Stimulated activated effector memory CD8-positive, alpha-beta T cell treated with anti-CD3 and anti-CD28 coated beads, Interleukin-12 subunit alpha, Interleukin-12 subunit beta, amount 100 ng/mL, for 72 hours (primary cell): ENCODE measurements around the gene SPATA31E1.
"Not testable (repeated sequence)": the region's sequence is repeated elsewhere in the genome, so short reads cannot be mapped to it uniquely, and the experiment has no call there.

ENCODE experiments used
- ATAC-seq: fragments of 150-1000 bp; cut with Tn5 transposase; 2 replicates; pipeline ENCODE4 v1.10.0; 2021
- DNase-seq, 2 donors: peaks; one replicate each; pipeline ENCODE4 v3.0.0; 2021 to 2022; ENCODE audit warnings: low spot score in 2 of 2
- H3K27ac Mint-ChIP-seq: one replicate; pipeline ENCODE4 v1.8.0; 2022; ENCODE audit warnings: mild to moderate bottlenecking, mixed read lengths
- H3K36me3 Mint-ChIP-seq: one replicate; pipeline ENCODE4 v1.8.0; 2022; ENCODE audit warnings: mild to moderate bottlenecking, mixed read lengths
- H3K4me1 Mint-ChIP-seq: one replicate; pipeline ENCODE4 v1.8.0; 2022; ENCODE audit warnings: mixed read lengths
- H3K4me3 Mint-ChIP-seq: one replicate; pipeline ENCODE4 v1.8.0; 2022; ENCODE audit warnings: mild to moderate bottlenecking, mixed read lengths
- H3K9me3 Mint-ChIP-seq: one replicate; pipeline ENCODE4 v1.8.0; 2022; ENCODE audit warnings: mixed read lengths

The SPATA31E1 gene

DNA sequence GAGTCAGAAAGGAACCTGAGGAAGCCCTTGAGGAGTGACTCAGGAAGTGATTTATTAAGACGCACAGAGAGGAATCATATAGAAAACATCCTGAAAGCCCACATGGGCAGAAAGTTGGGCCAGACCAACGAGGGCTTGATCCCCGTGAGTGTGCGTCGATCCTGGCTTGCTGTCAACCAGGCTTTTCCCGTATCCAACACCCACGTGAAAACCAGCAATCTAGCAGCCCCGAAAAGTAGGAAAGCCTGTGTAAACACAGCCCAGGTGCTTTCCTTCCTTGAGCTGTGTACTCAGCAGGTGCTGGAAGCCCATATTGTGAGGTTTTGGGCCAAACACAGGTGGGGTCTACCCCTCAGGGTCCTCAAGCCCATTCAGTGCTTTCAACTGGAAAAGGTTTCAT lies 38.9 kb downstream of the SPATA31E1 start:
- not testable (repeated sequence) for H3K4me1 Mint-ChIP-seq, H3K4me3 Mint-ChIP-seq, ATAC-seq, DNase-seq, H3K9me3 Mint-ChIP-seq, H3K27ac Mint-ChIP-seq, H3K36me3 Mint-ChIP-seq

DNA sequence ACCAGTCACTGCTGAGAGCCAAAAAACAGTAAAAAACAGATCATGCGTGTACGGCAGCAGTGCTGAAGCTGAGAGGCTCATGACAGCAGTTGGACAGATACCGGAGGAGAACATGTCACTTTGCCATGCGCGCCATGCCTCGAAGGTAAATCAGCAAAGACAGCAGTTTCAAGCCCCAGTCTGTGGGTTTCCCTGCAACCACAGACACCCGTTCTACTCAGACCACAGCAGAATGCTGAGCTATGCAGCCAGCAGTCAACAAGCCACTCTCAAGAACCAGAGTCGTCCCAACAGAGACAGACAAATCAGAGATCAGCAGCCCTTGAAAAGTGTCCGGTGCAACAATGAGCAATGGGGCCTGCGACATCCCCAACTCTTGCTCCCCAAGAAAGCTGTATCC lies 40.3 kb downstream of the SPATA31E1 start:
- not testable (repeated sequence) for H3K27ac Mint-ChIP-seq, DNase-seq, H3K4me1 Mint-ChIP-seq, H3K9me3 Mint-ChIP-seq, H3K36me3 Mint-ChIP-seq, H3K4me3 Mint-ChIP-seq
- ATAC-seq: peak; percentile 31

DNA sequence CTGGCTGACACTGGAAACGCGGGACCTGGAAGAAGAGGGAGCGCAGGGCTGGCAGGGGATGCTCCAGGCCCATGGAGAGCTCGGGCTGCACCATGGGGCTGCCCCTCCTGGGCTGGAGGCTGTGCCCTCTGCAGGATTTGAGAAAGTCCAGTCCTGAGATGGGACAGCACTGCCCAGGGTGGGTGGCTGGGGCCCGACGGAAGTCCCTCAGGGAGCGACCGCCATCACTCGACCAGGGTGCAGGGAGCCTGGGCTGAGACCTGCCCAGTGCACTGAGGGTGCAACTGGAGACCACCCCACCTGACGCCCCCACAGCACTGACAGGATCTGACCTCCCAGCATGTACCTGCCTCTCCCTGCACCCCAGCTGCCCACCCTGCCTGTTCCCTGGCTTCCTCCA lies 42.2 kb downstream of the SPATA31E1 start:
- not testable (repeated sequence) for H3K4me3 Mint-ChIP-seq, H3K36me3 Mint-ChIP-seq, DNase-seq, H3K9me3 Mint-ChIP-seq, H3K27ac Mint-ChIP-seq, ATAC-seq, H3K4me1 Mint-ChIP-seq

DNA sequence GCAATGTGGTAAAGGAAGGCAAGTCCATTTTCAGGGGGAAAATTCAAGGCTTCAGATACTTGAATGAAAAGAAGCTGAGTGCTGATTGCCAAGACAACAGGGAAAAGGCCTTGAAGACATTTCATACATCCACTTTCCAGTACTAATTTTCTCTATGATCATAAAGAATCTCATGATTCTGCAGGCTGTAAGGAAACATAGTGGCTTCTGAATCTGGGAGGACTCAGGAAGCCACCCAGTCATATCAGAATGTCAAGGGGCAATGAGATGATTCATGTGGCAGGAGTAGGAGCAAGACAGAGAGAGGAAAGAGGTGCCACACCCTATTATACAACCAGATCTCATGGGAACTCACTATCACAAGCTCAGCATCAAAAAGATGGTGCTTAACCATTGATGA lies 46.5 kb downstream of the SPATA31E1 start:
- not testable (repeated sequence) for H3K4me1 Mint-ChIP-seq, H3K36me3 Mint-ChIP-seq

DNA sequence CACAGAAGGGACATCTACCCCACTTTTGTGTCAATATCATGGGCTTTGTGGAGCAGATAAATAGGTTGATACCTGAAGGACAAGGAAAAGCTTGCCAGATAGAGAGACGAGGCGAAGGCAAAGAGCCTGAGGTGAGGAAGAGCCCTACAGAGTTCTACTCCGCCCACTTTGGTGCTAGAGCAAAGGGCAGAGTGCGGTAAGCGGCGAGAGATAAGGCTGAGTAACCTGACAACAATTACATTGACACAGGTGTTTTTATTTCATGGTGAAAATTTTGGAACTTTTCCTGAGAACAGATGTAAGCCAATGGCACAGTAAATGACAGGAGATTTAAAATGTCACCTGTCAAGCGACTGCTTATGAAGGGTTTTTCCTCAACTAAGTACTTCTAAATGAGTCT lies 51.8 kb downstream of the SPATA31E1 start:
- not testable (repeated sequence) for H3K4me1 Mint-ChIP-seq, DNase-seq, H3K4me3 Mint-ChIP-seq, ATAC-seq, H3K9me3 Mint-ChIP-seq, H3K27ac Mint-ChIP-seq, H3K36me3 Mint-ChIP-seq

More for the DNA sequence above, 46.5 kb downstream of the SPATA31E1 start:
- H3K4me3 Mint-ChIP-seq, H3K27ac Mint-ChIP-seq, ATAC-seq, H3K9me3 Mint-ChIP-seq, DNase-seq: not testable (repeated sequence)

DNA sequence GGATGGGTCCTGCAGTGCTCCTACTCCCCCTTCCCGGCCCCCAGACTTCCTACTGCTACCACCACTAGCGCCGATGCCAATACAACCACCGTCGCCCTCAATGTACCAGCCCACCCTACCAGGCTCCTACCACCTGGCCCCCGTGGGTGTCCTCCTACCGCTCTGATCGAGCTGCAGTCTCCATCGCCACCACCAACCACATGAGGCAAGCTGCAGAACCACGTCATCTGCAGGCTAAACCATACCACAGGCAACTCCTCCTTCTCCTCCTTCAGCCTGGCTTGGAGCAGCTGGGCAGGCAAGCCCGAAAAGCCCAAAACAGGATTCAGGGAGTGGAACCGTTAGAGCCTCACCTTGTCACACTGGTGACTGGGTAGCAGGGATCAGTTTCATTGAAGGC lies 54.7 kb downstream of the SPATA31E1 start:
- H3K4me1 Mint-ChIP-seq, H3K27ac Mint-ChIP-seq: not testable (repeated sequence)

DNA sequence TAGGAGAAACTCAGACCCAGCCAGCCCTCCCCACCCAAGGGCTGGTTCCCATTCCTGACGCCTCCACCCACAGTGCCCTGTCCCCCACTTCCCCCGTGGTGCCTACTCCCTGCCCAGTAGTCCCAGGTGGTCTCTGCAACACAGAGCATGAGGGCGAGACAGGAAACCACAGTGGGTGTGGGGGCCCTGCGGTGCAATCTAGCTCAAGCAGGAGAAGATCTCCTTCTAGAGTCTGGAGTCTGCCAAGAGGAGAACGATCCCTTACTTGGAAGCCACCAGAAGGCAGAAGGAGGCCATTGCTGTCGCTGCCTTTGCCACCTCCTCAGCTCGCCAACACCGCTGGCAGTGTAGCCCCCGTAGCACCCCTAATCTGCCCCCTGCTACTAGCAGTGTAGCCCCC lies 55.2 kb downstream of the SPATA31E1 start:
- not testable (repeated sequence) for H3K4me3 Mint-ChIP-seq, H3K4me1 Mint-ChIP-seq, H3K27ac Mint-ChIP-seq, ATAC-seq, H3K36me3 Mint-ChIP-seq, DNase-seq, H3K9me3 Mint-ChIP-seq

More for the DNA sequence above, 54.7 kb downstream of the SPATA31E1 start:
- ATAC-seq, H3K4me3 Mint-ChIP-seq, H3K9me3 Mint-ChIP-seq, H3K36me3 Mint-ChIP-seq, DNase-seq: not testable (repeated sequence)

DNA sequence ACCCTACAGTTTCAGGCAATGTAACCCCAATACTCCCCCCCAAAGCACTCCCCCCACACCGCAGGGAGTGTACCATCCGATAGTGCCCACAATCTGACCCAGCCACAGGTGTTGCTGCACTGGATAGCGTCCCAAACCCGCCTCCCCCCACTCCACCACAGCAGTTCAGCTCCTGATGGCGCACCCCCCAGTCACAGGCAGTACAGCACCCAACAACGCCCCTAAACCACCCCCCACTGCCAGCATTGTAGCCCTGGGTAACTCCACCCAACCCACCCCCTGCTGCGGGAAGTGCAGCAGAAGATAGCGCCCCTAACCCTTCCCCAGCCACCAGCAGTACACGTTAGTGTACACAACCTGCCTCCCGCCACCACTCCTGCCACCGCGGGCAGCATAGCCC lies 55.7 kb downstream of the SPATA31E1 start:
- H3K9me3 Mint-ChIP-seq, H3K4me1 Mint-ChIP-seq, DNase-seq, H3K36me3 Mint-ChIP-seq, ATAC-seq, H3K27ac Mint-ChIP-seq, H3K4me3 Mint-ChIP-seq: not testable (repeated sequence)
